Sigmoid colon (tissue), 4 donors: Measurements from ENCODE around the gene PLEKHA1.

Experiments
- EP300 ChIP-seq, 4 donors: sonication (generic); formaldehyde crosslinking; IDR thresholded peaks; one replicate each; pipeline ENCODE4 v1.6.1; 2017; ENCODE audit warnings: antibody characterized with exemption in 4 of 4
- POLR2A ChIP-seq, 2 donors: fragments of 450-650 bp; IDR thresholded peaks; one replicate each; pipeline ENCODE4 v1.6.1; 2016; ENCODE audit warnings: antibody characterized with exemption in 2 of 2, mild to moderate bottlenecking in 2 of 2, moderate library complexity in 2 of 2
- POLR2AphosphoS5 ChIP-seq, 4 donors: sonication (generic); formaldehyde crosslinking; IDR thresholded peaks; one replicate each; pipeline ENCODE4 v1.6.1; 2017; ENCODE audit warnings: antibody characterized with exemption in 4 of 4
- TF ChIP-seq, protein P1 (sequence below), 4 experiments: fragments of 450-650 bp in 3 of 4; fragments of 200-600 bp in 1 of 4; IDR thresholded peaks; one replicate each; pipeline ENCODE4 v1.5.1; 2016 to 2019; ENCODE audit warnings: antibody characterized with exemption in 4 of 4, mild to moderate bottlenecking in 3 of 4, moderate library complexity in 2 of 4

DNA sequence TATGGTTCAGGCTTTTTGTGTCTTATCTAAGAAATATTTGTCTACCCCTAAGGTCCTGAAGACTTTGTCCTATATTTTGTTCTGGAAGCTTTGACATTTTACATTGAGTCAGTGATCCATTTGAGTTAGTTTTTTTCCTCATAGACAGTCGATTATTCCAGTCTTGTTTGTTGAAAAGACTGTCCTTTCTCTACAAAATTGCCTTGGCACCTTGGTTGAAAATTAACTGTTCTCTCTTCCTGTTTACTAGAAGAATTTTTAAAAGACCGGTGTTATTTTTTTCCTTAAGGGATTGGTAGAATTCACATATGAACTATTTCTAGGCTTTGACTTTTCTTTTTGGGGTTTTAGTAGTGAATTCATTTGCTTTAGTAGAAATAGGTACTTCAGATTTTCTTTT lies 12.0 kb downstream of the PLEKHA1 start:
- TF ChIP-seq, protein P1, sequence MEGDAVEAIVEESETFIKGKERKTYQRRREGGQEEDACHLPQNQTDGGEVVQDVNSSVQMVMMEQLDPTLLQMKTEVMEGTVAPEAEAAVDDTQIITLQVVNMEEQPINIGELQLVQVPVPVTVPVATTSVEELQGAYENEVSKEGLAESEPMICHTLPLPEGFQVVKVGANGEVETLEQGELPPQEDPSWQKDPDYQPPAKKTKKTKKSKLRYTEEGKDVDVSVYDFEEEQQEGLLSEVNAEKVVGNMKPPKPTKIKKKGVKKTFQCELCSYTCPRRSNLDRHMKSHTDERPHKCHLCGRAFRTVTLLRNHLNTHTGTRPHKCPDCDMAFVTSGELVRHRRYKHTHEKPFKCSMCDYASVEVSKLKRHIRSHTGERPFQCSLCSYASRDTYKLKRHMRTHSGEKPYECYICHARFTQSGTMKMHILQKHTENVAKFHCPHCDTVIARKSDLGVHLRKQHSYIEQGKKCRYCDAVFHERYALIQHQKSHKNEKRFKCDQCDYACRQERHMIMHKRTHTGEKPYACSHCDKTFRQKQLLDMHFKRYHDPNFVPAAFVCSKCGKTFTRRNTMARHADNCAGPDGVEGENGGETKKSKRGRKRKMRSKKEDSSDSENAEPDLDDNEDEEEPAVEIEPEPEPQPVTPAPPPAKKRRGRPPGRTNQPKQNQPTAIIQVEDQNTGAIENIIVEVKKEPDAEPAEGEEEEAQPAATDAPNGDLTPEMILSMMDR (IDR thresholded peaks at IDR 0.05) = no peak
- no peak for TF ChIP-seq EP300 (IDR thresholded peaks at IDR 0.05)
- no peak for TF ChIP-seq POLR2A (IDR thresholded peaks at IDR 0.05)
- no peak for TF ChIP-seq POLR2AphosphoS5 (IDR thresholded peaks at IDR 0.05)
